ENCODE data around the gene MT1HL1.
"Not testable (repeated sequence)": the region's sequence is repeated elsewhere in the genome, so short reads cannot be mapped to it uniquely, and the experiment has no call there.

GRCh38 chr1:236981431-236981830 is 22.8 kb downstream of the MT1HL1 start:
- not testable (repeated sequence) for TF ChIP-seq CTCF (conservative IDR thresholded peaks at IDR 0.05; ENCODE audit: low read depth, low read length); EZH2 (IDR thresholded peaks at IDR 0.05; ENCODE audit: low read length, unreplicated experiment); EZH2phosphoT487 (IDR thresholded peaks at IDR 0.05; ENCODE audit: borderline replicate concordance, low read length)

All from PC-3 (cell line).